GM19351 (cell line): Measurements from ENCODE around the gene CLMN.
"Not testable (repeated sequence)": the region's sequence is repeated elsewhere in the genome, so short reads cannot be mapped to it uniquely, and the experiment has no call there.

ENCODE experiments used
- ATAC-seq: cut with Tn5 transposase; IDR thresholded peaks from one replicate; pipeline ENCODE4 v1.9.1; 2021; ENCODE audit warnings: mild to moderate bottlenecking, moderate library complexity; ENCODE audit not compliant: unreplicated experiment

CLMN gene

DNA sequence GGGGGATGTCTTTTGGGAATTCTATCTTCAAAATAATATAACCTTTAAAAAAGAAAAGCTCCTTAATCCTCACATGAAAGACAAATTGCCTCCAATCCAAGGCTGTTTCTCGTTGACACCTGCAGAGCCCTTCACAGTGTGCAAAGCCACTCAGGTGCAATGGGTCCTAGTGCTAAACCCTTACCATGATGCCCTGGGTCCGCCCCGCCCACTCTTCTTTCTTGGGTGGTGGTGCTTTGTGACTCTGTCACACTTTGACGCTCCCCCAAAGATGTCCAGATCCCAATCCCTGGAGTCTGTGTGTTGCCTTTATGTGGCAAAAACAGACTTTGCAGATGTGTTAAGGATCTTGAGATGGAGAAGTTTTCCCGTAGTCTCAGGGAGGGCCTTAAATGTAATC is 29.7 kb downstream of the CLMN start:
- ATAC-seq = no peak

- no peak for ATAC-seq
Measured at GRCh38 chr14:95289323-95290010, 30.2 kb downstream of the CLMN start.

DNA sequence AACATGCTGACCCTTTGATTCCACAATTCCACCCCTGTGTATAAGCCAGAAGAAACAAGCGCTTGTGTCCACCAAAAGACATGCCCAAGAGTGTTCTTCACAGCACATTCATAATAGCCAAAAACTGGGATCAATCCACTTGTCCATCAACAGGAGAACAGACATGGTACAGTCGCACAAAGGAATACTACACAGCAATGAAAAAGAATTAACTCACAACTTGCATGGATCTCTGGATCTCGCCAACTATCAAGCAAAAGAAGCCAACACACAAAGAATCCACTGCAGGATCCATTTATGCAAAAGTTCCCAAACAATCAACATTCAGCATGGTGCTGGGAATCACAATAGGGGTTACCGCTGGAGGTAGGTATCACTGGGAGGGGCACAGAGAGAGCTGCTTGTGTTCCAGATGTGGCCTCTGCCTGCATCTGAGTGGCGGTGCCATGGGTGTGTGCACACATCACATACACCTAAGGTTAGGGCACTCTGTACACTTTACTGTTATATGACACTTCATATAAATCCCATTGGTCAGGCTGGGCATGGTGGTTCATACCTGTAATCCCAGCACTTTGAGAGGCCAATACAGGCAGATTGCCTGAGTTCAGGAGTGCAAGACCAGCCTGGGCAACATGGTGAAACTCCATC is 30.9 kb downstream of the CLMN start:
- no peak for ATAC-seq

DNA sequence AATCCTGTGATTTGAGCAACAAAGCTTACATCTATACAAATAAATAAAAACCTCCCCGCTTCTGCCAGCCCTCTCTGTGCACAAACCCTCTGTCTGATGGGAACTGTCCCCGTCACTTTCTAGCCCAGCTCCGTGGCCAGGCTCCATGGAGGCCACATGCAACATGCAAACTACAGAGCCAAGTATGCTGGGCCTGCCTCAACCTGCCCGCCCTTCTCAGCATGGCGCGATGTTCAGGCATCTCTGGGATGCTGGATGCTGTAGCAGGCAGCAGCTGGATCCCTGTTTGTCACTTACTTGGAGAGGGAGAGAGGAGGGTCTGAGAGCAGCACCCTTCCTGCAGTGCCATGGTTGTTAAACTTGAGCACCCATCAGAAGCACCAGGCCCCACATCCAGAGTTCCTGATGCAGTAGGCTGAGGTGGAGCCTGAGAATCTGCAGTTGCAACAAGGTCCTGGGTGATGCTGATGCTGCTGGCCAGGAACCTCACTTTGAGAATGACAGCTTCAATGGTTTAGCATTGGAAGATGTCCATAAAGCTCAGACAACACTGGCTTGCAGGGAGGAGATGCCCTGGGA is 32.4 kb downstream of the CLMN start:
- no peak for ATAC-seq

- ATAC-seq = no peak
Measured at GRCh38 chr14:95286645-95287044, 33.1 kb downstream of the CLMN start.

- no peak for ATAC-seq
Measured at GRCh38 chr14:95285566-95285965, 34.1 kb downstream of the CLMN start.

DNA sequence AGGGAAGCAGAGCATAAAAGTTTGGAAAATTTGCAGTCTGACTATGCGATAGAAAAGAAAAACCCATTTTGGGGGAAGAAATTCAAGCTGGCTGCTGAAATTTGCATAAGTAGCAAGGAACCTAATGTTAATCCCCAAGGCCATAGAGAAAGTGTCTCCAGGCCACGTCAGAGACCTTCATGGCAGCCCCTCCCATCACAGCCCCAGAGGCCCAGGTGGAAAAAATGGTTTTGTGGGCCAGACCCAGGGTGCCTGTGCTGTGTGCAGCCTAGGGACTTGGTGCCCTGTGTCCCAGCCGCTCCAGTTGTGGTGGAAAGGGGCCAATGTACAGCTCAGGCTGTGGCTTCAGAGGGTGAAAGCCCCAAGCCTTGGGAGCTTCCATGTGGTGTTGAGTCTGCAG is 35.9 kb downstream of the CLMN start:
- ATAC-seq = not testable (repeated sequence)

DNA sequence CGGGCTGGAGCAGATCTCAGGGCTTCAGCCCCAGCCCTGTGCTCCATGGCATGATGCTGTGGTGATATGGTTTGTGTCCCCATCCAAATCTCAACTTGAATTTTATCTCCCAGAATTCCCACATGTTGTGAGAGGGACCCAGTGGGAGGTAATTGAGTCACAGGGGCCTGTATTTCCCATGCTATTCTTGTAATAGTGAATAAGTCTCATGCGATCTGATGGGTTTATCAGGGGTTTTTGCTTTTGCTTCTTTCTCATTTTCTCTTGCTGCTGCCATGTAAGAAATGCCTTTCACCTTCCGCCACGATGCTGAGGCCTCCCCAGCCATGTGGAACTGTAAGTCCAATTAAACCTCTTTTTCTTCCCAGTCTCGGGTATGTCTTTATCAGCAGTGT is 36.7 kb downstream of the CLMN start:
- ATAC-seq = not testable (repeated sequence)

DNA sequence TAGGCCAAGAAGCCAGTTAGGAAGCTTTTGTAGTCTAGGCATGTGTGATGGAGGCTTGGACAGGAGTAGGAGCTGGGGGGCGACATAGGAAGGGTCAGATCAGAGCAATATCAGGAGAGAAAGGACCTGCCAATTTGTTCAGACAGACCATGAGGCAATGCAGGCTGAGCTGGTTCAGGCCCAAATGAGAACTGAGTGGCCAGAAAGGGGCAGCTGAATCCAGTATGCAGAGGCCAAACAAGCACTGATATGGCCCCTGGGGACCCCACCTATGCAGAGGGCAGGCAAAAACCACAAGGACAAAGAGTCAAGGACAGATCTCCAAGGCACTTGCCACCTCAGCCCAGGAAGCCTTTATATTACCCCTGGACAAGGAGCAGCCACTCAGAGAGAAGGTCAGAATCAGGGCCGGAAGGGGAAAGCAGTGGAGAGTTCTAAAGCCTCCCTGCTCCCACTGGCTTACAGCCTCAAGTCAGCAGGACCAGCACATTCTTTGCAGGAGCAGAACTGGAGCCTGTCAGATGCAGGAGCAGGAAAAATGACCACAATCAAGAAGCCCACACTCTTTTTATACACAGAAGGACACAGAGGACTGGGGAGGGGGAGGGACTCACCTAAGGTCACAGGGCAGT is 37.2 kb downstream of the CLMN start:
- no peak for ATAC-seq

GRCh38 chr14:95281560-95282176 is 38.0 kb downstream of the CLMN start:
- ATAC-seq = no peak

- no peak for ATAC-seq
Measured at GRCh38 chr14:95275494-95275893, 44.2 kb downstream of the CLMN start.

GRCh38 chr14:95274874-95275273 is 44.8 kb downstream of the CLMN start:
- ATAC-seq = no peak

- no peak for ATAC-seq
Measured at GRCh38 chr14:95274279-95274678, 45.4 kb downstream of the CLMN start.

DNA sequence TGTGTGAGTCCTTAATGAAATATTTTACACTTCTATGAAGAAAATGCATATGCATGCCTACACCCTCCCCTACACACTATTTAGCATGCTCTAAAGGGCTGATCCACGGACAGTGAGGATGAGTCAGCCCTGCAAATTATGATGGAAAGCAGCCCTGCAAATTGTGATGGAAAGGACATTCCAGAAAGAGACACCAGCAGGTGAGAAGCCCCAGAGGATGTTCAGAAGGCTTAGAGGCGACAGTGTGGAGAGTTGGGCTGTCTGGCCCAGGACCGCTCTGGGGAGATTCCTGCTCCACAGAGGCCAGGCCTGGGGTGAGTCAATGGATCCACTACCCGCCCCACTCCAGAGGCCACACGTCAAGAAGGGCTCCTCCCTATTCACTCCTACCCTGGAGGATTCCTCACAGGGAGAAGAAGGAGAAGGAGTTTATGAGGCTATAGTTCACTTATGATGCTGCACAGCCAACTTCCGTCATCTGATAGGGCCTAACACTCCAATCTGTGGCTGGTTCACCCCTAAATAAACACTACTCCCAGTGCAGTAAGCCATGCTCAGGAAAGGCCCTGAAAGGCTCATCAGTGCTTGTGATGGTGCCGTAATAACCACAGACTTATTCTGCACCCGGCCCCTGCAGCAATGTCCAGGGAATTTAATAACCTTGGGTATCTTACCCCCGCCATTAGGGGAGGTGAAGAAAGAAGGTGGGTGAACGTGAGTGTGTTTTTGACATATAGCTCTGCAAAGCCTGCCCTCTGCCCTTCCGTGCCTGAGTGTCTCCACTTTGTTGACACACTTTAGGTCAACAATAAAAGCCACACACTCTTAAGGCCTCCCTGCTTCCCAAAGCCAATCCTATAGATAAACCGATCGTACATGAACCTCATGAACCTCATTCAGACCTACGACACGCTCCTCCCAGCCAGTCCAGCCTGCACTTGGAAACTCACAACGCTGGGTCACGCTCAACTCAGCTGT is 46.4 kb downstream of the CLMN start:
- no peak for ATAC-seq

GRCh38 chr14:95272057-95272456 is 47.7 kb downstream of the CLMN start:
- no peak for ATAC-seq

DNA sequence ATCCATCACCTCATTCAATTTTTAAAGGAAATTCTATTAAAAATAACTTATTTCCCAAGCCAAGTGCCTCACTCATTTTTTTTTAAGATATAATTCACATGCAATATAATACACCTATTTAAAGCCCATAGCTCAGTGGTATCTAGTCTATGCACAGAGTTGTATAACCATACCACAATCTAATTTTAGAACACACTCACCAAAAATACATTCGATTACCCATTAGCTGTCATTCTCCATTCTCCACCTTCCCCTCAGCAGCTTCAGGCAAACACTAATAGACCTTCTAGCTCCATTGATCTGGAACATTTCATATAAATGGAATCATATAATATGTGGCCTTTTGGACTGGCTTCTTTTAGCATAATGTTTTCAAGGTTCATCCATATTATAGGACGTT is 49.5 kb downstream of the CLMN start:
- ATAC-seq = no peak

- no peak for ATAC-seq
Measured at GRCh38 chr14:95269493-95269892, 50.2 kb downstream of the CLMN start.

- no peak for ATAC-seq
Measured at GRCh38 chr14:95268350-95268749, 51.4 kb downstream of the CLMN start.

GRCh38 chr14:95267306-95267705 is 52.4 kb downstream of the CLMN start:
- no peak for ATAC-seq
